GM12878 (cell line): ENCODE data around the gene TMBIM6. TPM values are rescaled to one million over a fixed set of nuclear protein-coding genes. Genes with fewer than 3 reads are reported as not detected.

Experiments used
- ATAC-seq: fragments of 200-7000 bp; cut with Tn5 transposase; 3 replicates; pipeline ENCODE4 v1.9.1; 2020; ENCODE audit warnings: mild to moderate bottlenecking, moderate library complexity
- BruUV-seq: library from RNA; stranded (reverse); fragments of 400-500 nt; replicated peaks from 2 replicates; lab custom pipeline; 2021; lab: Mats Ljungman, UMichigan
- CTCF ChIA-PET: fragments of 300-600 bp; sonication (Branson Sonifier 250); formaldehyde crosslinking; extraction: SDS; loops from one replicate; lab custom pipeline; 2021; ENCODE audit warnings: inconsistent platforms; lab: Yijun Ruan, JAX
- POLR2A ChIA-PET: fragments of 350-600 bp; formaldehyde crosslinking; extraction: SDS; loops from one replicate; lab custom pipeline; 2021; ENCODE audit warnings: inconsistent platforms; lab: Charles Lee
- RAD21 ChIA-PET: fragments of 300-600 bp; sonication (Branson Sonifier 250); formaldehyde crosslinking; loops from one replicate; lab custom pipeline; 2023; ENCODE audit warnings: antibody characterized with exemption; ENCODE audit not compliant: unreplicated experiment; lab: Charles Lee
- SMC1A ChIA-PET: fragments of 300-600 bp; sonication (Branson Sonifier 250); formaldehyde crosslinking; loops from one replicate; lab custom pipeline; 2023; ENCODE audit not compliant: unreplicated experiment, uncharacterized antibody; lab: Charles Lee
- DNase-seq: peaks from one replicate; pipeline ENCODE4 v3.0.0-alpha.2; 2011; ENCODE audit warnings: low read depth, low spot score
- FAIRE-seq: peaks from 3 replicates; lab custom pipeline; 2011; peaks lifted over from hg19 to GRCh38; lab: Jason Lieb, UNC
- H2AFZ ChIP-seq: 2 replicates; pipeline ENCODE4 v1.6.0; 2011; ENCODE audit warnings: low read depth, low read length, control low read depth; ENCODE audit not compliant: control insufficient read depth
- H3K27ac ChIP-seq: 2 replicates; pipeline ENCODE4 v1.5.1; 2011; ENCODE audit warnings: control low read depth; ENCODE audit not compliant: control insufficient read depth, insufficient read depth
- H3K27me3 ChIP-seq, 2 experiments: replicated peaks in 1 of 2; 2 replicates each; pipeline versions ENCODE4 v1.6.0 to v1.6.1; 2011; ENCODE audit warnings: low read length in 1 of 2; ENCODE audit not compliant: control insufficient read depth in 2 of 2, insufficient read depth in 2 of 2
- H3K36me3 ChIP-seq, 2 experiments: 2 replicates each; pipeline ENCODE4 v1.5.1; 2011; ENCODE audit warnings: low read length in 1 of 2; ENCODE audit not compliant: control insufficient read depth in 2 of 2, insufficient read depth in 2 of 2
- H3K4me1 ChIP-seq: 2 replicates; pipeline ENCODE4 v1.6.1; 2011; ENCODE audit warnings: mild to moderate bottlenecking, low read length, moderate library complexity, mixed read lengths; ENCODE audit not compliant: control insufficient read depth, insufficient read depth
- H3K4me2 ChIP-seq: 2 replicates; pipeline ENCODE4 v1.6.0; 2011; ENCODE audit warnings: control low read depth; ENCODE audit not compliant: control insufficient read depth, insufficient read depth
- H3K4me3 ChIP-seq: fragments of 200-600 bp; sonication (generic); 2 replicates; pipeline ENCODE4 v1.5.1; 2016
- H3K79me2 ChIP-seq: 2 replicates; pipeline ENCODE4 v1.6.0; 2011; ENCODE audit warnings: low read length; ENCODE audit not compliant: control insufficient read depth, insufficient read depth
- H3K9ac ChIP-seq: 2 replicates; pipeline ENCODE4 v1.8.0; 2011; ENCODE audit warnings: low read length, control low read depth, mixed read lengths; ENCODE audit not compliant: control insufficient read depth, insufficient read depth
- H3K9me3 ChIP-seq: replicated peaks from 3 replicates; pipeline ENCODE4 v1.5.1; 2011; ENCODE audit warnings: mild to moderate bottlenecking, low read length; ENCODE audit not compliant: control insufficient read depth, insufficient read depth
- H4K20me1 ChIP-seq: 2 replicates; pipeline ENCODE4 v1.6.0; 2011; ENCODE audit not compliant: control insufficient read depth, insufficient read depth
- ASH2L ChIP-seq: fragments of 300-600, 200-600 bp; sonication (generic); IDR thresholded peaks from 2 replicates; pipeline ENCODE4 v1.6.1; 2017; ENCODE audit warnings: low read depth, mild to moderate bottlenecking, borderline replicate concordance
- BHLHE40 ChIP-seq, 2 experiments: fragments of 450-650 bp in 1 of 2; IDR thresholded peaks; 2 replicates each; pipeline ENCODE4 v1.6.1; 2011 to 2017; ENCODE audit warnings: low read depth in 2 of 2, borderline replicate concordance in 1 of 2, improper control_type of control experiment in 1 of 2, low read length in 1 of 2, mild to moderate bottlenecking in 1 of 2
- CEBPZ ChIP-seq: fragments of 150-350 bp; IDR thresholded peaks from 2 replicates; pipeline ENCODE4 v1.6.1; 2016; ENCODE audit warnings: low read depth, low read length
- CHD4 ChIP-seq: fragments of 200-600 bp; sonication (generic); IDR thresholded peaks from 2 replicates; pipeline ENCODE4 v1.6.1; 2016; ENCODE audit warnings: mild to moderate bottlenecking
- GATAD2B ChIP-seq: fragments of 450-650 bp; conservative IDR thresholded peaks from 2 replicates; pipeline ENCODE4 v1.6.1; 2017; ENCODE audit warnings: low read depth, mild to moderate bottlenecking, moderate library complexity
- MTA3 ChIP-seq: IDR thresholded peaks from 2 replicates; pipeline ENCODE4 v1.6.1; 2012; ENCODE audit warnings: low read length, inconsistent platforms, borderline replicate concordance
- NBN ChIP-seq: fragments of 450-650 bp; IDR thresholded peaks from 2 replicates; pipeline ENCODE4 v1.6.1; 2016
- NFXL1 ChIP-seq: fragments of 450-650 bp; IDR thresholded peaks from 2 replicates; pipeline ENCODE4 v1.6.1; 2017; ENCODE audit warnings: antibody characterized with exemption, mild to moderate bottlenecking, borderline replicate concordance
- RELA ChIP-seq: fragments of 450-650 bp; IDR thresholded peaks from 2 replicates; pipeline ENCODE4 v1.8.0; 2014; ENCODE audit warnings: borderline replicate concordance; ENCODE audit not compliant: partially characterized antibody
- SP1 ChIP-seq: IDR thresholded peaks from one replicate; pipeline ENCODE4 v1.6.1; 2011; ENCODE audit warnings: low read depth, low read length
- STAT3 ChIP-seq: IDR thresholded peaks from 2 replicates; pipeline ENCODE4 v1.6.1; 2011; ENCODE audit warnings: low read depth, low read length, improper control_type of control experiment
- TBL1XR1 ChIP-seq: IDR thresholded peaks from 2 replicates; pipeline ENCODE4 v1.6.1; 2012; ENCODE audit warnings: low read depth, low read length, improper control_type of control experiment
- WRNIP1 ChIP-seq: IDR thresholded peaks from 2 replicates; pipeline ENCODE4 v1.6.1; 2011; ENCODE audit warnings: low read depth, low read length, improper control_type of control experiment, borderline replicate concordance
- ZBED1 ChIP-seq: IDR thresholded peaks from 2 replicates; pipeline ENCODE4 v1.6.1; 2016; ENCODE audit warnings: borderline replicate concordance
- ZBTB4 ChIP-seq: fragments of 450-650 bp; formaldehyde crosslinking; IDR thresholded peaks from 2 replicates; pipeline ENCODE4 v1.4.0; 2022; ENCODE audit warnings: mild to moderate bottlenecking, moderate library complexity
- ZNF24 ChIP-seq: fragments of 450-650 bp; IDR thresholded peaks from 2 replicates; pipeline ENCODE4 v1.6.1; 2017; ENCODE audit warnings: antibody characterized with exemption, mild to moderate bottlenecking
- ZSCAN29 ChIP-seq: fragments of 450-650 bp; IDR thresholded peaks from 2 replicates; pipeline ENCODE4 v1.6.1; 2017; ENCODE audit warnings: mild to moderate bottlenecking, moderate library complexity
- WGBS: methylation state at CpG from one replicate; pipeline ENCODE4 v1.1.6; 2016; ENCODE audit warnings: low lambda C conversion rate; ENCODE audit not compliant: insufficient replicate concordance, insufficient coverage; ENCODE audit errors: missing lambda C conversion rate; 5-methylcytosine and 5-hydroxymethylcytosine counted together
- in situ Hi-C: fragments of 300-500 bp; cut with MboI; formaldehyde crosslinking; loops from 9 replicates; pipeline ENCODE4 v1.14.3; 2018; ENCODE audit warnings: mixed read lengths
- intact Hi-C: fragments of 100-400 bp; cut with micrococcal nuclease; formaldehyde crosslinking; loops from one replicate; pipeline ENCODE4 v1.14.2; 2022; ENCODE audit not compliant: unreplicated experiment
- polyA plus RNA-seq, 11 experiments: library from polyadenylated mRNA; depleted of rRNA in 4 of 11; unstranded in 6 of 11; stranded (reverse) in 5 of 11; fragments of >200 nt; fragmentation: Nextera tagmentation in 4 of 11; fragmentation: Illumina TruSeq in 1 of 11; extraction: Ambion mirVana in 4 of 11; extraction: Trizol in 1 of 11; gene quantifications; 1 replicate in 1 of 11; 2 replicates in 10 of 11; pipeline versions ENCODE4 v1.2.1 to v1.2.3, GENCODE V29; 2011 to 2016; ENCODE audit warnings: inconsistent platforms in 2 of 11, missing spikeins in 2 of 11, low read depth in 1 of 11
- total RNA-seq, 4 experiments: library from RNA; depleted of rRNA in 3 of 4; stranded (reverse); fragments of >200 nt in 3 of 4; fragmentation: Illumina TruSeq in 1 of 4; extraction: Trizol in 1 of 4; gene quantifications; 2 replicates each; pipeline versions ENCODE4 v1.2.1 to v1.2.3, GENCODE V29; 2013 to 2021

Gene TMBIM6
- total and polyA plus RNA-seq, 10 of the 15 experiments (the other 5 are each of a cell fraction or from before 2014, with no cell fraction given): 224 to 1,192 (median 379) TPM

- Histone ChIP-seq H3K27ac (no peak overlapping the region), H4K20me1 (no peaks in the 10 kb centered on the region), H3K27me3 (no peaks in the 10 kb centered on the region), H3K9me3 (no peaks in the 10 kb centered on the region), H3K4me2 (no peak overlapping the region), H3K79me2 (no peaks in the 10 kb centered on the region), H3K9ac (no peak overlapping the region), H3K4me3 (no peak overlapping the region), H3K36me3 (peaks cover 2 to 17% of the 10 kb centered on the region in 2 experiments; a peak in 3 of 4 replicates), H3K4me1 (no peaks in the 10 kb centered on the region), H2AFZ (no peak overlapping the region)
- WGBS: 86% methylated on average over 10 of the region's 10 CpGs
- POLR2A ChIA-PET: interaction anchor here (0.8 kb wide), 1 partner anchor 23 kb away, joined by 3 read pairs; the partner anchor contains the start of gene NCKAP5L
- FAIRE-seq (no peak), DNase-seq (no peak), ATAC-seq (no peak)
- CTCF ChIA-PET: interaction anchor here (0.7 to 1.1 kb wide), 2 partner anchors 11 to 155 kb away, joined by 3 read pairs; no protein-coding TSS in a partner anchor
- TF ChIP-seq NBN: no peak
- no peak for TF ChIP-seq SP1
- TF ChIP-seq ZNF24: no peak
- no peak for TF ChIP-seq GATAD2B
- no peak for TF ChIP-seq ASH2L
- TF ChIP-seq ZBED1: no peak
- no peak for TF ChIP-seq CHD4
- no peak for TF ChIP-seq RELA
- no peak for TF ChIP-seq ZBTB4 (CRISPR knock-in tag)
- no peak for TF ChIP-seq STAT3
- no peak for TF ChIP-seq ZSCAN29
- no peak for TF ChIP-seq TBL1XR1
- TF ChIP-seq BHLHE40 (IDR thresholded peaks at IDR 0.05; ENCODE audit: borderline replicate concordance in 1 of 2, low read depth in 2 of 2, low read length in 1 of 2): no peak
- TF ChIP-seq WRNIP1: no peak
- no peak for TF ChIP-seq CEBPZ
- no peak for TF ChIP-seq MTA3
- no peak for TF ChIP-seq NFXL1
- in situ Hi-C loops: no loop called here
- SMC1A ChIA-PET: interaction anchor here (1.1 to 1.9 kb wide), 3 partner anchors 34 to 64 kb away, joined by 3 to 5 read pairs (median 4); partner anchors contain the start of genes BCDIN3D and TMBIM6
- intact Hi-C loops: no loop called here
- no TSS peak for BruUV-seq
- RAD21 ChIA-PET: interaction anchor here (1.1 kb wide), 1 partner anchor 34 kb away, joined by 3 read pairs; no protein-coding TSS in a partner anchor
Measured at GRCh38 chr12:49804821-49805220, 63.5 kb downstream of the TMBIM6 start.
